NT2/D1 (cell line): ENCODE measurements around the gene DPPA2.

Source experiments
- SUZ12 ChIP-seq: IDR thresholded peaks from 2 replicates; pipeline ENCODE4 v1.6.1; 2011; ENCODE audit not compliant: insufficient read length, insufficient read depth; ENCODE audit errors: extremely low read depth
- YY1 ChIP-seq: IDR thresholded peaks from 2 replicates; pipeline ENCODE4 v1.6.1; 2011; ENCODE audit not compliant: insufficient read length, insufficient read depth
- ZNF274 ChIP-seq: IDR thresholded peaks from 2 replicates; pipeline ENCODE4 v1.6.1; 2011; ENCODE audit warnings: mild to moderate bottlenecking, low read depth, low read length

DNA sequence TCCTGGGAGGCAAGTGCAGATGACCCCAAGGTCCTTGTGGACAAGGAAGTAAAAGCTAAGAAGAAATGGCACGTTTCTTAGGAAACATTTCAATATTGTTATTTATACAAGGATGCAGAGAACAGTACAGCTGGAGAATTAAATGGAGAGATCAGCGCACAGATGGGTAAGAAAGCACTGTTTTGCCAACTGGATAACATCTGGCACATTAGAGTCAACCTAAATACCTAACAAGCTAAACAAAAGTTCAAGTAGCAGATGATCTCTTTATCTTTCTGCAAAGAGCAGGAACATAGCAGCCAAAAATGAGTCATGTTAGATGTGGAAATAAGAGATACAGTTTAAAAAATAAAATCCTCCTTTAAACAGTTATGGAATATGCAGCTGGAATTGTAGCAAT is 36.7 kb upstream of the DPPA2 start:
- TF ChIP-seq YY1: no peak
- TF ChIP-seq SUZ12: no peak
- TF ChIP-seq ZNF274: no peak
